HepG2 (cell line): Measurements from ENCODE around the gene OR2F2.

ENCODE experiments used
- CTCF ChIP-seq: sonication (generic); formaldehyde crosslinking; IDR thresholded peaks from 2 replicates; pipeline ENCODE4 v1.5.0; 2020; ENCODE audit warnings: mild to moderate bottlenecking, missing genetic modification reagents, moderate library complexity
- FIP1L1 ChIP-seq: fragments of 200-400 bp; formaldehyde crosslinking; IDR thresholded peaks from 2 replicates; pipeline ENCODE4 v1.6.1; 2018; ENCODE audit warnings: low read depth, mild to moderate bottlenecking, low read length, moderate library complexity, borderline replicate concordance; ENCODE audit not compliant: insufficient read depth
- POLR2AphosphoS5 ChIP-seq: IDR thresholded peaks from 2 replicates; pipeline ENCODE4 v1.6.1; 2012; ENCODE audit warnings: low read depth, low read length
- RAD21 ChIP-seq: fragments of 450-650 bp; formaldehyde crosslinking; IDR thresholded peaks from 2 replicates; pipeline ENCODE4 v1.5.0; 2020; ENCODE audit warnings: mild to moderate bottlenecking
- RBM39 ChIP-seq: fragments of 200-400 bp; formaldehyde crosslinking; IDR thresholded peaks from one replicate; pipeline ENCODE4 v1.6.1; 2018; ENCODE audit warnings: antibody characterized with exemption, mild to moderate bottlenecking, low read depth, low read length; ENCODE audit not compliant: poor library complexity, severe bottlenecking
- RFX5 ChIP-seq: IDR thresholded peaks from 2 replicates; pipeline ENCODE4 v1.6.1; 2011; ENCODE audit warnings: low read depth, low read length, improper control_type of control experiment
- SALL1 ChIP-seq: sonication (generic); formaldehyde crosslinking; IDR thresholded peaks from 2 replicates; pipeline ENCODE4 v1.8.0; 2022; ENCODE audit warnings: mild to moderate bottlenecking, missing genetic modification reagents
- SMAD3 ChIP-seq: sonication (generic); formaldehyde crosslinking; IDR thresholded peaks from 2 replicates; pipeline ENCODE4 v1.4.0; 2020; ENCODE audit warnings: missing genetic modification reagents

GRCh38 chr7:143974459-143974858, 39.4 kb downstream of the OR2F2 start:
- no peak for TF ChIP-seq POLR2AphosphoS5
- no peak for TF ChIP-seq SALL1 (CRISPR knock-in tag)
- no peak for TF ChIP-seq CTCF
- TF ChIP-seq RAD21 = no peak
- no peak for TF ChIP-seq FIP1L1
- TF ChIP-seq RBM39 = no peak
- TF ChIP-seq SMAD3 (CRISPR knock-in tag) = no peak
- TF ChIP-seq RFX5 = no peak
